Natural killer cell (primary cell): ENCODE measurements around the gene ALDH1B1. TPM values are rescaled to one million over a fixed set of nuclear protein-coding genes. Genes with fewer than 3 reads are reported as not detected.

ENCODE experiments used
- ATAC-seq, 3 donors: fragments of 150-1000 bp in 2 of 3; fragments of 200-7000 bp in 1 of 3; cut with Tn5 transposase; 1 replicate in 1 of 3; 2 replicates in 2 of 3; pipeline ENCODE4 v1.10.0; 2021; ENCODE audit warnings: mild to moderate bottlenecking in 2 of 3, moderate library complexity in 2 of 3
- DNase-seq, 2 donors: peaks; one replicate each; pipeline versions ENCODE4 v3.0.0 to v3.0.0-alpha.2; 2013 to 2021; ENCODE audit warnings: mixed read lengths in 1 of 2
- H3K27ac ChIP-seq: one replicate; pipeline ENCODE4 v1.5.1; 2013; ENCODE audit warnings: mild to moderate bottlenecking, low read length
- H3K27me3 ChIP-seq: one replicate; pipeline ENCODE4 v1.6.1; 2013; ENCODE audit warnings: low read length; ENCODE audit not compliant: control insufficient read depth, insufficient read depth
- H3K36me3 ChIP-seq: one replicate; pipeline ENCODE4 v1.6.1; 2013; ENCODE audit warnings: low read length; ENCODE audit not compliant: control insufficient read depth, insufficient read depth
- H3K4me1 ChIP-seq: one replicate; pipeline ENCODE4 v1.6.1; 2013; ENCODE audit warnings: low read length; ENCODE audit not compliant: control insufficient read depth, insufficient read depth
- H3K4me3 ChIP-seq: one replicate; pipeline ENCODE4 v1.5.1; 2013; ENCODE audit warnings: low read length
- H3K9me3 ChIP-seq: one replicate; pipeline ENCODE4 v1.6.1; 2013; ENCODE audit warnings: low read length; ENCODE audit not compliant: control insufficient read depth, insufficient read depth
- H3K27ac Mint-ChIP-seq, 2 donors: one replicate each; pipeline ENCODE4 v1.8.0; 2022; ENCODE audit warnings: mild to moderate bottlenecking in 2 of 2, mixed read lengths in 2 of 2, moderate library complexity in 1 of 2
- H3K27me3 Mint-ChIP-seq, 2 donors: one replicate each; pipeline ENCODE4 v1.8.0; 2022; ENCODE audit warnings: low read depth in 2 of 2, mixed read lengths in 2 of 2
- H3K36me3 Mint-ChIP-seq: one replicate; pipeline ENCODE4 v1.8.0; 2022; ENCODE audit warnings: mixed read lengths
- H3K4me1 Mint-ChIP-seq, 2 donors: one replicate each; pipeline ENCODE4 v1.8.0; 2022; ENCODE audit warnings: mixed read lengths in 2 of 2
- H3K4me3 Mint-ChIP-seq: one replicate; pipeline ENCODE4 v1.8.0; 2022; ENCODE audit warnings: mild to moderate bottlenecking, moderate library complexity, mixed read lengths
- H3K9me3 Mint-ChIP-seq, 2 donors: one replicate each; pipeline ENCODE4 v1.8.0; 2022; ENCODE audit warnings: mixed read lengths in 2 of 2
- CTCF ChIP-seq: fragments of 200-600 bp; IDR thresholded peaks from one replicate; pipeline ENCODE4 v1.8.0; 2022; ENCODE audit warnings: antibody characterized with exemption
- WGBS: methylation state at CpG from one replicate; pipeline ENCODE4 v1.1.7; 2013; ENCODE audit warnings: missing lambda C conversion rate; ENCODE audit not compliant: insufficient coverage; 5-methylcytosine and 5-hydroxymethylcytosine counted together
- intact Hi-C: fragments of 100-400 bp; cut with micrococcal nuclease; formaldehyde crosslinking; loops from one replicate; pipeline ENCODE4 v1.14.2; 2022
- total RNA-seq, 4 donors: library from RNA; stranded (reverse); fragments of 120-200 nt in 1 of 4; gene quantifications; one replicate each; pipeline versions ENCODE4 v1.2.3 to v1.2.4, GENCODE V29; 2013 to 2022

ALDH1B1 gene
- total RNA-seq, 3 donors from 2014 or later (not counting 1 experiment from before 2014, with no cell fraction given): 2.5 to 5.3 (median 3.5) TPM

GRCh38 chr9:38408719-38409118 is 16.2 kb downstream of the ALDH1B1 start:
- Histone ChIP-seq H3K9me3 (no peaks in the 10 kb centered on the region), H3K27me3 (no peaks in the 10 kb centered on the region), H3K27ac (no peak overlapping the region), H3K36me3 (no peaks in the 10 kb centered on the region), H3K4me3 (no peak overlapping the region), H3K4me1 (no peaks in the 10 kb centered on the region)
- no peak for ATAC-seq
- no peaks in the 10 kb centered on the region for H3K36me3 Mint-ChIP-seq
- H3K27ac Mint-ChIP-seq: no peak overlapping the region
- no peaks in the 10 kb centered on the region for H3K4me1 Mint-ChIP-seq
- H3K4me3 Mint-ChIP-seq: no peak overlapping the region
- TF ChIP-seq CTCF: no peak
- no peaks in the 10 kb centered on the region for H3K9me3 Mint-ChIP-seq
- H3K27me3 Mint-ChIP-seq: peaks cover 19 to 32% of the 10 kb centered on the region in 2 donors
- WGBS: 49% methylated on average over 4 of the region's 4 CpGs
- no peak for DNase-seq
- intact Hi-C loops: no loop called here

GRCh38 chr9:38412751-38413150 is 20.2 kb downstream of the ALDH1B1 start:
- H3K36me3 Mint-ChIP-seq: no peaks in the 10 kb centered on the region
- WGBS: 73% methylated on average over 6 of the region's 6 CpGs
- H3K4me3 Mint-ChIP-seq: no peak overlapping the region
- no peaks in the 10 kb centered on the region for H3K36me3 ChIP-seq
- ATAC-seq (no peak), DNase-seq (no peak)
- intact Hi-C loops: no loop called here
- no peak overlapping the region for H3K4me3 ChIP-seq
- no peak for TF ChIP-seq CTCF
- H3K4me1 Mint-ChIP-seq: no peaks in the 10 kb centered on the region
- H3K9me3 ChIP-seq: no peaks in the 10 kb centered on the region
- no peak overlapping the region for H3K27ac Mint-ChIP-seq
- no peaks in the 10 kb centered on the region for H3K9me3 Mint-ChIP-seq
- H3K27me3 ChIP-seq: no peaks in the 10 kb centered on the region
- H3K4me1 ChIP-seq: no peaks in the 10 kb centered on the region
- H3K27me3 Mint-ChIP-seq: peaks cover 12 to 25% of the 10 kb centered on the region in 2 donors
- H3K27ac ChIP-seq: no peak overlapping the region

DNA sequence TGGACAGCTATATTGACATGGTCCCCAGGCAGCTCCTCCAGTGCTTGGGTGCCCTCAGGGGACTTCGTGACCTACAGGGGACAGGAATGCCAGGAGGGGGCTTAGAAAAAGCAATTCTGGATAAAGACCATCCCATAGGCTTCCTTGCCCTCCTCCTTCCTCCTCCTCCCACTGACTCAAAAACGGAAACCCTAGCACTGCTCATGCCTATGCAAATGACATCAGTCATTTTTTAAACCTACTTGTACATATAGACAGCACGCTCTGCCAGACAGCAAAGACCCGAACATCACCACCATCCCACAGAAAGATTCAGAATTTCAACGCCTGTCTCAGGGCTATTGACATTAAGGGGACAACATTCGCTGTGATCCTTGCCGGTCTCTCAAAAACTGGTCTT is 20.8 kb downstream of the ALDH1B1 start:
- WGBS: 86% methylated on average over 7 of the region's 7 CpGs
- Mint-ChIP-seq H3K4me3 (no peak overlapping the region), H3K4me1 (no peaks in the 10 kb centered on the region), H3K36me3 (no peaks in the 10 kb centered on the region), H3K9me3 (no peaks in the 10 kb centered on the region), H3K27me3 (peaks cover 12 to 25% of the 10 kb centered on the region in 2 donors), H3K27ac (no peak overlapping the region)
- no peak for TF ChIP-seq CTCF
- no peaks in the 10 kb centered on the region for H3K27me3 ChIP-seq
- H3K27ac ChIP-seq: no peak overlapping the region
- DNase-seq (no peak), ATAC-seq (no peak)
- no peaks in the 10 kb centered on the region for H3K4me1 ChIP-seq
- intact Hi-C loops: no loop called here
- H3K9me3 ChIP-seq: no peaks in the 10 kb centered on the region
- H3K36me3 ChIP-seq: no peaks in the 10 kb centered on the region
- H3K4me3 ChIP-seq: no peak overlapping the region

DNA sequence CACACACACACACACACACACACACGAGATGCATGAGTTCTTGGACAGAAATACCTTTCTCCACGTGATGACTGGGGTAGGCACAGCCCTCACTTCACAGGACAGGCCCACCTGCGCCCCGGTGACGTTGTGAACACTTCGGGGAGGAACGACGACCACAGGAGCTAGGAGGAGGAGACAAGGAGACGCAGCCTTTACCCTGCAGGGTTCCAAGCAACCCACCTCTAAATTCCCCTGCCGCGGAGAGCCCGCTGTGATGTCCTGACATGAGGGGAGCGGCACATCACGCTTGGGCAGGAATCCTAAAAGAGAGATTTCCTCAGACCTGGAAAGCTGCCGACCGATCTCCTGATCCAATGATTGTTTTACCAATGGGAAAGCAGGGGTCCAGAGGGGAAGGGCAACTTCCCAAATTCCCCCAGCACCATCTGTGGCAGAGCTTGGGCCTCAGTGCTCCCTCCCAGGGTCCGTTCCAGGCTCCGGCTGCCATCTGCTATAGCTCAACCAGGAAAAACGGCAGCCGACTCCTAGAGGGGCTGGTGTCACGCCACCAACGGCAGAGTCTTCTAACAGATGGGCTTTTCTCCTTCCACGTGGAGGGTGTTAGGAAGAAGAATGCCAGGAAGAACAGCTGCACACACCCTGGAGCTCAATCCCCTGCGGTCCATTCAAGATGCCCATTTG is 21.7 kb downstream of the ALDH1B1 start:
- WGBS: 80% methylated on average over 24 of the region's 24 CpGs
- Histone ChIP-seq H3K4me3 (no peak overlapping the region), H3K27ac (no peak overlapping the region), H3K36me3 (no peaks in the 10 kb centered on the region), H3K27me3 (no peaks in the 10 kb centered on the region), H3K9me3 (no peaks in the 10 kb centered on the region), H3K4me1 (no peaks in the 10 kb centered on the region)
- Mint-ChIP-seq H3K9me3 (no peaks in the 10 kb centered on the region), H3K27ac (no peak overlapping the region), H3K4me3 (no peak overlapping the region), H3K36me3 (no peaks in the 10 kb centered on the region), H3K4me1 (no peaks in the 10 kb centered on the region), H3K27me3 (peaks cover 13 to 31% of the 10 kb centered on the region in 2 donors)
- no peak for TF ChIP-seq CTCF
- DNase-seq (no peak), ATAC-seq (no peak)
- intact Hi-C loops: no loop called here
